Colonic mucosa (tissue), 4 donors: Measurements from ENCODE around the gene INSIG1. TPM values are rescaled to one million over a fixed set of nuclear protein-coding genes. Genes with fewer than 3 reads are reported as not detected.

ENCODE experiments used
- DNase-seq: peaks from one replicate; pipeline ENCODE4 v3.0.0-alpha.2; 2020
- H3K27ac ChIP-seq: fragments of 200-600 bp; one replicate; pipeline ENCODE4 v1.8.0; 2021
- H3K27me3 ChIP-seq: fragments of 200-600 bp; one replicate; pipeline ENCODE4 v1.8.0; 2021
- H3K36me3 ChIP-seq: fragments of 200-600 bp; one replicate; pipeline ENCODE4 v1.8.0; 2021
- H3K4me1 ChIP-seq: fragments of 200-600 bp; one replicate; pipeline ENCODE4 v1.8.0; 2021; ENCODE audit warnings: mild to moderate bottlenecking
- H3K4me3 ChIP-seq: fragments of 200-600 bp; one replicate; pipeline ENCODE4 v1.8.0; 2021
- H3K9ac ChIP-seq, 2 donors: one replicate each; pipeline ENCODE4 v1.7.0; 2013; ENCODE audit warnings: control low read depth in 2 of 2, low read depth in 2 of 2, low read length in 2 of 2
- H3K9me3 ChIP-seq: fragments of 200-600 bp; one replicate; pipeline ENCODE4 v1.8.0; 2021
- CTCF ChIP-seq: fragments of 200-600 bp; IDR thresholded peaks from one replicate; pipeline ENCODE4 v1.8.0; 2022; ENCODE audit warnings: antibody characterized with exemption, mild to moderate bottlenecking
- intact Hi-C: fragments of 100-400 bp; cut with DNase I; formaldehyde crosslinking; loops from one replicate; pipeline ENCODE4 v1.14.1; 2022
- total RNA-seq, 2 donors: library from RNA; stranded (reverse); fragmentation: NEBNext Ultra II Directional in 1 of 2; extraction: Animal tissue kit (Norgen Biotek cat#: 25700) in 1 of 2; gene quantifications; one replicate each; pipeline ENCODE4 v1.2.1, GENCODE V29; 2021
- donor health status: healthy.
- donor health status: DM: no; HTN: no; CAD: no.
- donor health status: DM: no; HTN: no; CAD: no.

Gene INSIG1
- total RNA-seq, 2 donors from 2014 or later = 72.1 to 232 TPM

- H3K36me3 ChIP-seq = no peaks in the 10 kb centered on the region
- no peak for DNase-seq
- H3K9ac ChIP-seq = no peak overlapping the region
- H3K27ac ChIP-seq = no peak overlapping the region
- no peaks in the 10 kb centered on the region for H3K9me3 ChIP-seq
- H3K4me1 ChIP-seq = no peaks in the 10 kb centered on the region
- intact Hi-C loops = loop anchor here (5.0 to 10.0 kb wide), 2 partner anchors 148 to 335 kb away; partner anchors contain the start of gene PAXIP1
- H3K4me3 ChIP-seq = no peak overlapping the region
- TF ChIP-seq CTCF = no peak
- H3K27me3 ChIP-seq = no peaks in the 10 kb centered on the region
Measured at GRCh38 chr7:155340071-155340531, 42.4 kb downstream of the INSIG1 start.

- no peaks in the 10 kb centered on the region for H3K36me3 ChIP-seq
Measured at GRCh38 chr7:155340721-155341120, 43.0 kb downstream of the INSIG1 start.

GRCh38 chr7:155341463-155341983, 43.8 kb downstream of the INSIG1 start:
- Histone ChIP-seq H3K4me3 (no peak overlapping the region), H3K27ac (no peak overlapping the region), H3K4me1 (no peaks in the 10 kb centered on the region), H3K36me3 (no peaks in the 10 kb centered on the region), H3K27me3 (no peaks in the 10 kb centered on the region), H3K9ac (no peak overlapping the region), H3K9me3 (no peaks in the 10 kb centered on the region)
- intact Hi-C loops = loop anchor here (5.0 to 10.0 kb wide), 2 partner anchors 149 to 337 kb away; partner anchors contain the start of gene PAXIP1
- no peak for DNase-seq
- no peak for TF ChIP-seq CTCF

More at GRCh38 chr7:155340721-155341120, 43.0 kb downstream of the INSIG1 start:
- no peak for DNase-seq
- Histone ChIP-seq H3K27me3 (no peaks in the 10 kb centered on the region), H3K4me1 (no peaks in the 10 kb centered on the region), H3K4me3 (no peak overlapping the region), H3K9me3 (no peaks in the 10 kb centered on the region), H3K9ac (no peak overlapping the region), H3K27ac (no peak overlapping the region)
- intact Hi-C loops = loop anchor here (5.0 to 10.0 kb wide), 2 partner anchors 148 to 336 kb away; partner anchors contain the start of gene PAXIP1
- no peak for TF ChIP-seq CTCF

- TF ChIP-seq CTCF = no peak
- Histone ChIP-seq H3K9me3 (no peaks in the 10 kb centered on the region), H3K4me1 (no peaks in the 10 kb centered on the region), H3K36me3 (no peaks in the 10 kb centered on the region), H3K27ac (no peak overlapping the region), H3K27me3 (no peaks in the 10 kb centered on the region), H3K4me3 (no peak overlapping the region), H3K9ac (no peak overlapping the region)
- intact Hi-C loops = loop anchor here (5.0 to 10.0 kb wide), 2 partner anchors 150 to 338 kb away; partner anchors contain the start of gene PAXIP1
- DNase-seq = no peak
Measured at GRCh38 chr7:155342313-155342712, 44.6 kb downstream of the INSIG1 start.

GRCh38 chr7:155343150-155343549, 45.5 kb downstream of the INSIG1 start:
- no peaks in the 10 kb centered on the region for H3K4me1 ChIP-seq
- intact Hi-C loops = loop anchor here (5.0 to 10.0 kb wide), 2 partner anchors 151 to 338 kb away; partner anchors contain the start of gene PAXIP1
- H3K9ac ChIP-seq = no peak overlapping the region
- H3K27ac ChIP-seq = no peak overlapping the region
- DNase-seq = no peak
- H3K27me3 ChIP-seq = no peaks in the 10 kb centered on the region
- no peak overlapping the region for H3K4me3 ChIP-seq
- H3K9me3 ChIP-seq = no peaks in the 10 kb centered on the region
- no peaks in the 10 kb centered on the region for H3K36me3 ChIP-seq
- no peak for TF ChIP-seq CTCF
